NT2/D1 (cell line): ENCODE measurements around the gene RPA1.

Experiments
- SUZ12 ChIP-seq: IDR thresholded peaks from 2 replicates; pipeline ENCODE4 v1.6.1; 2011; ENCODE audit not compliant: insufficient read length, insufficient read depth; ENCODE audit errors: extremely low read depth
- YY1 ChIP-seq: IDR thresholded peaks from 2 replicates; pipeline ENCODE4 v1.6.1; 2011; ENCODE audit not compliant: insufficient read length, insufficient read depth

DNA sequence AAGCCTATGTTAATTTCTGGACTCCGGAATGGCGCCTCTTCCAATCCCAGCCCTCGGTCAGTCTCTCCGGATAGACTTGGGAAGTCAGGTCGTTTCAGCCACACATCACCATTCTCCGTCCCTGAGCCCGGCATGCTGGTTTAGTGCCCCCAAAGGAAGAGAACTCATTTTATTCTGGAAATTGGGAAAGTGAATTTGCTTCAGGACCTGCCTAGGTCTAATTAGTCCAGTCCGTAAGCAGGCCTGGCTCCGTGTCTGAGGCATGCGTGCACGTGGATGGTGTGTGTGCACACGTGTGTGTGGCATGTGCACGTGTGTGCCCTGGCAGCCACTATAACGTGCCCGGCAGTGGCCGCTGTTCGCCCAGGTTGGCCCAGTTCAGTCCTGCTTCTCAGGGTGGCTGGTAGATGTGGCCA is 77.4 kb downstream of the RPA1 start:
- TF ChIP-seq YY1: no peak
- no peak for TF ChIP-seq SUZ12
